ENCODE results near the gene CANT1.
A peak's percentile ranks its signal among the peaks of the same experiment; 100 is the strongest.

The CANT1 gene

DNA sequence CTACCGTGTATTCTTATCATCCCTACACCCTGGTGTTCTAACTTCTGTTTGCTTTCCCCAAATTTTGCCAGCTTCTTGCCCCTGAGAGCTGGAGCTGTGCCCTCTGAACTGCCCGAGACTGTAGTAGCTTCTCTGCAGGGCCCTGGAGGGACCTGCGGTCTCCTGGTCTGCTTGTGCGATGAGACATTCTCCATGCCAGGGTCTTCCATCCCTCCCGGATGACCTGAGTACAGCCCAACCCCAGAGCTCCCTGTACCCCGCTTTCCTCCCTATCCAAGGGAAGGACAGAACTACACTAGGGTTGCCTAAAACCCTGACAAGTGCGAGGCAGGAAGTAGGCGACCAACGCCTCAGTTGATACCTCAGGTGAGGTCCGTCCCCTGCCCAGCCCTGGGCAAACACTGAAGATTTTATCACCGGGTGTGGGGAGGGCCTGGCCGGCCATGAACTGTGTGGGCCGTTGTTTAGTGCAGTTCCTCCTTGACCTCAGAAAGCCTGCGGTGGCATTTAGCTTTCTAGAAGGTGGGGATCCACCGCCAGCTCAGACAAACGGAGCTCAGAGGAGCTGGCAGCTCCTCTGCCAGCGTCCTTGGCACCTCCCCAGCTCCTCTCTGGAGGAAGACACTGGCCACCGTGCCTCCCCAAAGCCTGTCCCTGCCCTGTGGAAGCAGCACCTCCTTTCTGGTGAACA, 13.7 kb downstream of the CANT1 start:
- DNase-seq (ENCODE audit: low read depth, low spot score), result no peak

DNA sequence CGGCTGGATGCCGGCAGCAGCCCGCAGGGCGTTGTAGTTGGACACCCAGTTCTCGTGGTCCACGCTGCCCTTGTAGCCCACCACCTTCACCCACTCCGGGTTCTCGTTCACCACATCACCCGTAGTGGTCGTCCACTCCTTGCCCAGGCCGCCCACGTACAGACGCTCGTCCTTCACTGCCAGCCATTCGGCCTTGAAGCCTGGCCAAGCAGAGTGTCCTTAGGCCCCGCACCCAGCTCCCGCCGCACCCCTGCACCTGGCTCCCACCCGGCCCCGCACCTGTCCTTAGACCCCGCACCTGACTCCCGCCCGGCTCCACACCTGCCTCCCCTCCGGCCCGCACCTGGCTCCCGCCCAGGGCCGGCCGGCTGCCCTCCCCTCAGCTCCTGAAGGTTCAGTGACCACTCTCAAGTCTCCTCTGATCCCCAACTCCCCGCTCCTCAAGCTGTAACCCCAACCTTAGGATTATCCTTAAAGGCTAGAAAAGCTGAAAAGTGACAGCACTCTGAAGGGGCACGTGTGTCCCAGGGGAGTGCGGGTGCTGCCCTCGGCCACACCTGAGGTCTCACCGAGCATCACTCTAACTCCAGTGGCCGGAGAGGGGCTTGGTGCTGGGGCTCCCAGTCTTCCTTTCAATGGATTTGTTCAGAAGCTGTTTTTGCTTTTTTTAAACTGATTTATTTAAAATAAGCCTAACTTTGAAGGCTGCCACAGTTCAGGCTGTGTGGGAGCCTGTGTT, 14.4 kb downstream of the CANT1 start:
- DNase-seq (ENCODE audit: low read depth, low spot score), result no peak

DNA sequence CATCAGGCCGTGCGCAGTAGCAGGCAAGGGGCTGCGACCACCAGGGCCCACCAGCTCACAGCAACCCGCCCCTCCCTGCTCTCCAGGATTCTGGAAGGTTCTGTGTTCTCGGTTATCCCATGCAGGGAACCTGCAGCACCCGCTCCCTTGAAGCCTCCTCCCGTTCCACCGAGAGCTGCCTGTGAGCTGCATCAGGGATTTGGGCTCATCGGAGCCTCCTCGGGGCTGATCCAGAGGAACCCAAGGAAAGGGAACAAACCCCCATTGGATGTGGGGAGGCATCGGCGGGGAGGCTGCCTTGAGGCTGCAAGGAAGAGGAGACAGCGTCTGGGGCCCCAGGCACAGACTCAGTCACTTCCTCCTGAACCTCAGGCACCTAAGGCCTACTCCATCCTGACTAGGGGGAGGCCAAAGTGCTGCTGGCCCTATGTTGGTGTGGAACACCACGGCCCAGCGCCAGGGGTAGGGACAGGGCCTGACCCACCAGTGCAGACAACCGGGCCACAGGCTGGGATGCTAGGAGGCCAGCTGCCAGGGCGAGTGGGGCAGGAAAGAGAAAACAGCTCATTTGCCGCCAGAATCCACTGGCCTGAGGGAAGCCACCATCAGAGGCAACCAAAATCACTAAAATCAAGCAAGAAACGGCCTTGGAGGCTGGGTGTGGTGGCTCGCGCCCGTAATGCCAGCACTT, 15.4 kb downstream of the CANT1 start:
- DNase-seq (ENCODE audit: low read depth, low spot score), result no peak

DNA sequence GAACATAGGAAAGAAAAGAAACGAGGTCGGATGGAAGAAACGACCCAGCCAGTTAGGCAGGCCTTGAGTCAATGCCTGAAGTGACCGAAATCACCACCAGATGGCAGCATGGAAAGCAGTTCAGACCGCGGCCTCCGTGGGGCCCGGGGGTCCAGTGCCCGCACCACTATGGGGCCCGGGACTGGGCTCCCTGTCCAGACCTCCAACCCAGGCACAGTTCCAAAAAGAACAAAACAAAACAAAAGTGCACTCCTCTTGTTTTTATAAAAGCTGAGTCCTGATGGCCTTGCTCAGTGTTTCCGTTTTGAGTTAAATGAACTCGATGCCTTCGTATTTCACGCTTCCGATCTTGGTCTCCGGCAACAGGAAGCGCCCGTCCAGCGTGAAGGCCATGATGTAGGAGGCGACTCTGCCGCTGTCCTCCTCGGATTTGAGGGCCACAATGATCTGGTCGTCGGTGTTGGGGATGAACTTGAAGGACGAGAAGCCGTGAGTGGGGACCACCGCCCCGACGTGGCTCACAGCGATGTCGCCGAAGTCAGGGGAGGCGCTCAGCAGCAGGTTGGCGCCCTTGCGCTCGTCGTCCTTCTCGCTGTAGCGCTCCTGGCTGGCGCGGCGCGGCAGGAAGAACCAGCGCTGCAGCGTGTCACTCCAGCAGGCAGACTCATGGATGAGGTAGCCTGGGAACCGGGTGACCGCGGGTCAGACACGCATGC, 16.2 kb downstream of the CANT1 start:
- DNase-seq (ENCODE audit: low read depth, low spot score), result peak; percentile 16

DNA sequence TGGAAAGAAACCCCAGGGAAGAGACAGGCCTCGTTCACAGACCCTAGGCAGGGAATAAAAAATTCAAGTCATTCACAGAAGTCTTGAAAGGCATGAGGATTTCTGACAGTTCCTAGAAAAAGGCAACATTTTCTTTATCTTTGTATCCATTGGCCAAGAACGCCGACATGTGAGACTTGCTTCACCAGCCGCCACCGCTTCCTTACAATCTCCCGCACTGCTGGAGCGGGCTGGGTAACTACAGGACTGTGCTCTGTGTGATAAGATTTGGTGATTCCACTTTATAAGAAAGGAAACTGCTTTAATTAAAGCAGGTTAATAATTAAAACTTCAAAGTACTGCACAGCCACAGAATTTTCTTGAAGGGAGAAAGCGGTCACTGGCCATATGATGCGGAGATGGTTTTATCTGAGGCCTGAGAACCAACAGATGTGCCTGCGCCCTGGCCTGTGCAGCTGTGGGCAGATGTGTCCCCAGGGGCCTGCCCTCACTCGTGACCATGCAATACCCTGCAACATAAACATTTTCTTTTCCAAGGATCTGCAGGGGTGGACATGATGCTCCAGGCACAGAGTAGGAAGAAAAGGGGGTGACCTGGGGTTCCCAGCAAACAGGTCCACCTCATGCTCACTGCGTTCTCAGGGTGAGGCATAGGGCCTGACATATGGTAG, 16.9 kb downstream of the CANT1 start:
- DNase-seq (ENCODE audit: low read depth, low spot score), result no peak

DNA sequence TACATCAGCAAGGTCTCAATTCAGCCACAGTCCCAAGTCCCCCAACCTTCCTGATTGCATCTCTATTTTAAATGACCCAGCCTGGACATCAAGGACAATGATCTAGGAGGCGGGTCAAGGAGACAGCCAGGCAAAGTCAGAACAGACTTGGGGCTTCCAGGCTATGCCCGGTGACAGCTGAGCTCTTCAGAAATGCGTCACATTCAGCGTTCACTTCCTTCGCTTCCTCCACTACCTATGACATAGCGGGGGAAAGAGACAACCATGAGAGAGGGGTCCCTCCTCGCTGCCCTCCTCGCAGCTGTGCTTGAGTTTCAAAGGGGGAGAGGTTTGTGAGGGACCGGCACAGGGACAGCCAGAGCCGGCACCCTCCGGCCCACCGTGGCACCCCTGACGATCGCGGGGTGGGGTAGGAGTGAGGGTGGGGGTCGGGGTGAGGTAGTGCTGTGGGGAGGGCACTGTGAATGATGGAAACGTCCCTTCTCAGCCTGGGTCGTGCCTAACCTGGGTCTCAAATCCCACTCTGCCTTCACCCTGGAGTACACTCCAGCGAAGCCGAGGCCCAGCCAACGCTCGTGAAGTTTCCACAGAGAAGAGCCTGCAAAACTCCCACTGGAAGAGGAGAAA, 17.5 kb downstream of the CANT1 start:
- DNase-seq (ENCODE audit: low read depth, low spot score), result no peak

DNA sequence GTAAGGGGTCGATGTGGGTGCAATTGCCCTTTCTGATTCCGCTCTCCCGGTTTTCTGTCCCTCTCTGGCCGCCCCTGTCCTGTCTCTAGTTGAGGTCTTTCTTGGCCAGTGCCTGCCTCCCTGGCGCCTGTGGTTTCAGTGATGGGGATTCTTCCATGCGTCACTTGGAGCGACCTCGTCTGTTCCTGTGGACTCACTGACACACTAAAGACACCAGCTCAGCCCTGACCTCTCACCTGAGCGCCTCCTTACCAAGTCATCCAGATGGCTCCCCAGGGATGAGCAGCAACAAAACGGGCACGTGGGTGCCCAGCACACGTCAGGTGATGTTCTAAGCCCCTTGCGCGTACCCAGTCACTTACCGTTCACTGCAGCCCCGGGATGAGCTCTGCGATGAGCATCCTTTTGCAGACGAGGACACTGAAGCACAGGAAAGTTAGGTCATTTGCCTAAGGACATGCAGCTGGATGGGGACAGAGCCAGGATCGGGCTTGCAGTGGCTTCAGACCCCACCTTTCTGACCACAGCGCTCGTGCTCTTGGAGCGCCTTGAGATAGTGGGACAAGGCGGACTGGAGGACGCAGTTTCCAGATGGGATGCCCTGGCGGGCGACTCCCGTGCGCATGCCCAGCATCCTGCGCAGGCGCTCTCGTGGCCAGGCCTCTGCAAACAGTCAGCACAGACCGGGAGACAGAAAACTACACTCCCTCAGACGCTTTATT, 18.4 kb downstream of the CANT1 start:
- DNase-seq (ENCODE audit: low read depth, low spot score), result no peak

DNA sequence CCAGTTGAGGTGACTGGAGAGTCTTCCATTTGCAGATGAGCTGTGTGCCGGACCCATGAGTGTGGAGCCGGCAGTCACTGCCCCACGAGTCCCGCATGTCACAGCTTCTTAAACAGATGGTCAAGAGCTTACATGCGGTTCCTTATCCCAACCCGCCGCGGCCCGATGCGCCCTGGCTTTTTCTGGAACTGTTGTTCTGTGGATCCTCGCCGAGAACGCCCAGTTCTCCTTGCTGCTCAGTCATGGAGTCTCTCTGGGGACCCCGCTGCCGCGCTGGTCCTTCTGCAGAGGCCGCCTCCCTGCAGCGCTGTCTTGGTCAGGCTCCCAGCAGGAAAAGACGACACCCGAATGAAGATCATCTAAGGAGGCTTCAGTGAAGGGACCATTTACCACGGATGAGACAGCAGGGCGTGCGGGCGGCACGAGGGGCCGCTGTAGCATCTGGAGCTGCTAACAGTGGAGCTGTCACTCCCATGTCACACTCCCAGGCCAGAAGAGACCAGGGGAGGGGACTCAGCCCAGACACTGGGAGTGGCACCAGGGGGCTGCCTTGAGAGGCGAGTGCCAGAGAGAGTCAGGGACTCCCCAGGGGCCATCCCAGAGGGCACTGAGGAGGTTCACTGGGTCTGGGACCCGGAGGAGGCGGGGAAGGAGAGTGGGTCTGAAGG, 19.1 kb downstream of the CANT1 start:
- DNase-seq (ENCODE audit: low read depth, low spot score), result no peak

DNA sequence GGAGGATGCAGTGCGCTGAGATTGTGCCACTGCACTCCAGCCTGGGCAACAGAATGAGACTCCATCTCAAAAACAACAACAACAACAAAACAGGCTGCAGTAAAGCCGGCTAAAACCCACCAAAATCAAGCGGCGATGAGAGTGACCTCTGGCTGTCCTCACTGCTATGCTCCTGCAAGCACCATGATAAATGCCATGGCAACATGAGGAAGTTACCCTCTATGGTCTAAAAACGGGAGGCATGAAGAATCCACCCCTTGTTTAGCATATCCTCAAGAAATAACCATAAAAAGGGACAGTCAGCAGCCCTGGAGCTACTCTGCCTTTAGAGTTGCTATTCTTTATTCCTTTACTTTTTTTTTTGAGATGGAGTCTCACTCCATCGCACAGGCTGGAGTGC, 21.4 kb downstream of the CANT1 start:
- no peak for DNase-seq (ENCODE audit: low read depth, low spot score)

DNA sequence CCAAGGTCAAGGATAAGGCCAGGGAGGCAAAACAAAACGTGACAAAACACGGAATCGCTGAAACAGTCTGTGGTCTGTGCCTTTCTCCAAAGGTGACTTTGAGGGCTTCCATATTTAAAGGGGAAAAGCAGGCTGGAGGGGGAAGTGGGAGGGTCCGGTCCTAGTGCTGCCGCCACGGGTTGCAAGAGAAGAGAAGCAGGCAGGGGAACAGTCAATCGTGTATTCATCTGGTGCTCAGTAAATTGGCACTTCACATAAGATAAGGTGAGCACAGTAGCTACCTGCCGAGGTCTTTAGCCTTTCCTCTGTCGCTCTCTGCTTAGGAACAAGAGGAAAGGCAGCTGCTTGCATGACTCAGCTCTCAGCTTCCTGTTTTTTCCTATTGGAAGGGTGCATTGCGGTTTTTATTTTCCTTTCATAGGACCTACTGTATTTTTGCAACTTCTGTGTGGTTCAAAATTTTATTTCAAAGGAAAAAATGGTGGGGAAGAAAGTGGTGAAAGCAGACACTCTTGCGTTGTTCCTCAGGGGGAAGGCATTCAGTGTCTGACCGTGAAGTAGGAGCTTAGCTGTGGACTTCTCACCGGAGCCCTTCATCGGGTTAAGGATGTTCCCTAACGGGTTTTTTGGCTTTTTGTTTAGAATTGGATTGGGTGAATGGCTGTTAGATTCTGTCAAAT, 22.8 kb downstream of the CANT1 start:
- DNase-seq (ENCODE audit: low read depth, low spot score), result no peak

DNA sequence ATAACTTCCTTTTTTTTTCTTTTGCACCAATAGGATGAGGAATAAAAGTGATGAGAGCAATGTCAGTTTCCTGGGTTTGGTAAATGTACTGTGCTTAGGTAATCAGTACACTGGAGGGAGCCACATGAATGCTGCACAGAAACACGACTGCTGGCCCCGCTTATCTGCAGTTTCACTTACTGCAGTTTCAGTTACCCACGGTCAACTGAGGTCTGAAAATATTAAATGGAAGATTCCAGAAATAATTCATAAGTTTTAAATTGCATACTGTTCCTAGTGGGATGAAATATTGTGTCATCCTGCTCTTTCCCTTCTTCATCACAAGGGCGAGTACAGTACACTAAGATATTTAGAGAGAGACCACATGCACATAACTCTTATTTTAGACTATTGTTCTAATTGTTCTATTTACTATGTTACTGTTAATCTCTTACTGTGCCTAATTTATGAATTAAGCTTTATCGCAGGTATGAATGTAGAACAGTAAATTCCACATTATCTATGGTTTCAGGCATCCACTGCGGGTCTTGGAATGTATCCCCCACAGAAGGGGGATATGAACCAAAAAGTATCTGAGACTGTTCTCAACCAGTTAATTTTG, 23.4 kb downstream of the CANT1 start:
- DNase-seq (ENCODE audit: low read depth, low spot score), result no peak

DNA sequence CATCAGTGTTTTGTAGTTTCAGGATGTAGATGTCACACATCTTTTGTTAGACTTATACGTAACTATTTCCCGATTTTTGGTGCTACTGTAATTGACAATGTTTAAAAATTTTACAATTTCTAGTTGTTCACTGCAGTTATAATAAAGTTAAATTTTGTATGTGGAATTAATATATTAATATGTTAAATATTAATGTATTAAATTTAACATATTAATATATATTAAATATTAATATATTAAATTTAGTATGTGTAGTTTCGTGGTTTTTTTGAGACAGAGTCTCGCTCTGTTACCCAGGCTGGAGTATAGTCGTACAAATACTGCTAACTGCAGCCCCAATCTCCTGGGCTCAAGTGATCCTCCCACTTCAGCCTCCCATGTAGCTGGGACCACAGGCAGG, 24.2 kb downstream of the CANT1 start:
- DNase-seq (ENCODE audit: low read depth, low spot score), result no peak

DNA sequence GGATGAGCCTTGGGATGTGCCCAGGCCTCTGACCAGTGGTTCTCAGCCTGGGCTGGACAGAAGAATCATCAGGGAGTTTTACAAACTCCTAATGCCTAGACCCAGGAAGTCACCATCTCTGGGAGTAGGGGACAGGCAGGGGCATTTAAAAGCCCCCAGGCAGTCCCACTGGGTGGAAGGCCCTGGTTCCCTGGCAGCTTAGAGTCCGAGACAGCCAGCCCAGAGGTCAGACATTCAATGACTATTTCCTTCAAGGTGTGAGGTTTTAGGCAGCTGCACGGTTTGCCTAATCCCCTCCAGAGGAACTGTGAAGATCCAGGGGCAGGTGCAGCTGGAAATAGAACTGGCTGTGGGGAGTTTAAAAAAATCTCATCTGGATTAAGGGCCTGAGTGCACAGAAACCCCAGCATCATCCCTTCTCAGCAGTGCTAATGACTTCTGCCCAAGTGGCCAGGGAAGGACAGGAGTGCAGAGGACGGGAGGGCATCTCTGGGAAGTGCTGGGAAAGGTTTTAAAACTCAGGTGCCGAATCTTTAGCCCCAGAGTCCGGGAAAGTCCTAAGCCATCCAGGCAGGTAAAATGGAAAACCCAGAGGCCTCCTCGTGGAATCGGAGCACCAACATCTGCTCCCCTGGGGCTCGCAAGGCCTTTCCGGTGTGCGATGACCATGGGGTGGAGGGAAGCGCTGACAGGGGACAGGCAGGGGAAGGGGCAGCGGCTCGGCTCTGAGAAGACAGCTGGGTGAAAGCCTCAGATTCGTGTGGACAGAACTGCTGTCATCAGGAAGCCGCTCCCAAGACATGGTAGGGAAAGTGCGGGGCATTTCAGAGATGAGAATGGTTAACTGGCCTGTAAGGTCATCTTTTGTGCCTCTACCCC, 28.3 kb downstream of the CANT1 start:
- DNase-seq (ENCODE audit: low read depth, low spot score), result no peak

DNA sequence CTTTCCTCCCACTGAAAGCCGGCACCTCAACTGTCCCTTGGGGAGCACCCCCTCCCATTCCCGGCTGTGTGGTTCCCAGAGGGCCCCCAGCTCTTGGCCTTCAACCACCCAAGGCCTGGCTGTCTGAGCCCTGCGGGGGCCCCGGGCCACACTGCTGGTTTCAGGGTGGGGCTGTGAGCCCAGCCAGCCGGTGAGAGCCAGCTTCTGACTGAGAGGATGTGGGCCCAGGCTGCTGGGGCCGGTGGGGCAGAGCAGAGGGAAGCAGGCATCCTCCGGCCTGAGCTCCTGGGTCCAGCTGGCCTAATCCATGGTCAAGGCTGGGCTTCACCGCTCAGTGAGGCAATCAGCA, 29.0 kb downstream of the CANT1 start:
- no peak for DNase-seq (ENCODE audit: low read depth, low spot score)

DNA sequence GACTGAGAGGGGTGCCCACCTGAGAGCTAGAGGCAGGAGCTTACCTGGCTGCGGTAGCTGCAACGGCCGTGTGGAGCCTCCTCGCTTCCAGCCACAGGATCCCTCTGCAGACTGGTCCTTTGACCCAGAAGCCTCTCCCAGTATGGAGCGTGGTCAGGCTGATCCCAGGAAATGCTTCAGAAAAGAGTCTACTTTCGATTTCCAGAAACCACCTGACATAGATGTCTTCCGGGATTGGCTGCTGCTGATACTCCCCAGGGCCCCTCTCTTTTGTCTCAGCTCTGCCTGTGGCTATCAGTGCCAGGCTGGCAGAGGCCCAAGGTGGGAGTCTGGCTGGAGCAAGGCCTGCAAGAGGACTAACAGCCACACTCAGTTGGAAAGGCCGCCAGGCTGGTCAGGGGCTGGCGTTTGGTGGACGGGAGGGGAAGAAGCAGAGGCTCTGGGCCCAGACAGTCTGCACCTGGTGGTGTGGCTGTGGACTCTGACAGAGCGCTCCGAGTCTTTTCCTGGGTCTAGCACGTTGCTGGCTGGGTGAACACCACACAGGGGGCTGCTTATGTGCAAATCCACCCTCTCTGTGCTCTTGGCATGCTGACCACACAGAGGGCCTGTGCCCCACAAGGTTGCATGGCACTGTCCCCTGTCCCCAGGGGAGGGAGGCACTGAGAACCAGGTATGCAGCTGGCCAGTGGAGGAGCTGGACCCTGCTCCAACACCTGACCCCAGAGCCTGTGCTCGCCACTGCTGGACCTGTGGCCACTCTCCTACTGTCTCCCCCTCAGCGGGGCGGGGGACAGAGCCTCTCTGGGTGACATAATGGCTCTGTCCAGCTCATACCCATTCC, 29.6 kb downstream of the CANT1 start, which contains the start of gene LGALS3BP:
TSS of gene LGALS3BP (minus strand) at position 144 of the 844 bp plus-strand sequence. CDS start 2,732 bp downstream, outside the sequence.
- peak; percentile 63 for DNase-seq (ENCODE audit: low read depth, low spot score)

DNA sequence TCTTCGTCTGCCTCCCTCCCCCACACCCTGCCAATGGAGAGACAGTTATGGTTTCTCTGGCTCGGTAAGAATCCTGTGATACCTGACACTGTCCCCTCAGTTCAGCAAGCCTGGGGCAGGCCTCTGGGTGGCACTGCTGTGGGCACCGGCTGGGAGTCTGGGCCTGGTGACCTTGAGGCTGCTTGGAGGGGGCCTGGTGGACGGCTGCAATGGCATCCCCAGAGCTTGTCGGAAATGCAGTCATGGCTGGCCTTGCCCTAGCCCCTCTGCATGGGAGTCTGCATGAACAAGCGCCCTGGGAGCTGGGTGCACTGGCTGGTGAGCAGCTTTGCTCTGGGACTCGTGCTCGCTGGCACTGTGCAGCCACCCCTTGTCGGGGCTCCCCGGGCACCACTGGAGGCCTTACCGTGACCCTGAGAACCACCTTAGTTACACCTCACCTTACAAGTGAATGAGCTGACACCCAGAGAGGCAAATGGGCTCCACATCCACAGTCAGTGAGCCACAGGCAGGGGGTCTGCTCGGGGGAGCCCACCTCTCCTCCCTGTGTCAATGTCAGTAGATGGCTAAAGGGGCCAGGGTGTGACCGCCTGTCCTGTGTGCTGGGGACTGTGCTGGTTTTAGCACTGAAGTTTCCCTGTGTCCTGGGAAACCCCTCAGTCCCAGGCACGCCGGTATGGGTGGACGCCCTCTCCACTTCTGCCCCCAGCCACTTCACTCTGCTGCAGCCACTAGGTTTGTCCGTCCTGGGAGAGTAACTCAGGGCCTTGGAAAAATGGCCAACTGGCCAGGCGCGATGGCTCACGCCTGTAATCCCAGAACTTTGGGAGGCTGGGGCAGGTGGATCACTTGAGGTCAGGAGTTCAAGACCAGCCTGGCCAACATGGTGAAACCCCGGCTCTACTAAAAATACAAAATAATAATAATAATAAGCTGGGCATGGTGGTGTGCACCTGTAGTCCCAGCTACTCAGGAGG, 31.3 kb downstream of the CANT1 start:
- DNase-seq (ENCODE audit: low read depth, low spot score), result no peak

All from brain pericyte (primary cell).